ENCODE measurements around the gene OR51A7. TPM values are rescaled to one million over a fixed set of nuclear protein-coding genes. Genes with fewer than 3 reads are reported as not detected.

The OR51A7 gene
- total and polyA plus RNA-seq, 2 of the 8 experiments (the other 6 are each of a cell fraction or from before 2014, with no cell fraction given): not detected

- TF ChIP-seq CHD7 (IDR thresholded peaks at IDR 0.05; ENCODE audit: insufficient replicate concordance, low read length) (no peak), TAF1 (IDR thresholded peaks at IDR 0.05; ENCODE audit: low read depth, low read length) (no peak), FOSL1 (IDR thresholded peaks at IDR 0.05; ENCODE audit: insufficient read depth, low read depth, low read length) (no peak), SAP30 (IDR thresholded peaks at IDR 0.05; ENCODE audit: insufficient read depth, insufficient replicate concordance, low read length) (no peak), POU5F1 (IDR thresholded peaks at IDR 0.05; ENCODE audit: low read depth, low read length) (no peak), RFX5 (IDR thresholded peaks at IDR 0.05; ENCODE audit: borderline replicate concordance, low read depth, low read length) (no peak), YY1 (IDR thresholded peaks at IDR 0.05; ENCODE audit: low read depth, low read length) (no peak), CEBPB (IDR thresholded peaks at IDR 0.05; ENCODE audit: low read depth, low read length) (no peak), GTF2F1 (IDR thresholded peaks at IDR 0.05; ENCODE audit: borderline replicate concordance, low read depth, low read length) (no peak), EP300 (IDR thresholded peaks at IDR 0.05; ENCODE audit: borderline replicate concordance in 1 of 2, low read depth in 2 of 2, low read length in 2 of 2) (no peak)
These were observed 17.4 kb upstream of the OR51A7 start (continued) for GRCh38 chr11:4886186-4886585.

Measured in H1 (cell line).